Gastroesophageal sphincter (tissue), 3 donors: ENCODE data around the gene TMEFF2.

Experiments used
- CTCF ChIP-seq, 4 experiments: fragments of 200-600 bp in 2 of 4; fragments of 450-650 bp in 2 of 4; sonication (generic) in 1 of 4; IDR thresholded peaks; one replicate each; pipeline ENCODE4 v1.5.1; 2017 to 2019; ENCODE audit warnings: antibody characterized with exemption in 4 of 4, mild to moderate bottlenecking in 2 of 4, moderate library complexity in 2 of 4
- EP300 ChIP-seq: sonication (generic); formaldehyde crosslinking; IDR thresholded peaks from one replicate; pipeline ENCODE4 v1.6.1; 2017; ENCODE audit warnings: antibody characterized with exemption, mild to moderate bottlenecking
- POLR2A ChIP-seq, 2 donors: fragments of 450-650 bp; IDR thresholded peaks; one replicate each; pipeline ENCODE4 v1.6.1; 2017; ENCODE audit warnings: antibody characterized with exemption in 2 of 2, mild to moderate bottlenecking in 2 of 2, moderate library complexity in 1 of 2
- POLR2AphosphoS5 ChIP-seq: sonication (generic); formaldehyde crosslinking; IDR thresholded peaks from one replicate; pipeline ENCODE4 v1.6.1; 2017; ENCODE audit warnings: antibody characterized with exemption

GRCh38 chr2:191923652-191923997 is 271.1 kb downstream of the TMEFF2 start:
- TF ChIP-seq CTCF (IDR thresholded peaks at IDR 0.05): no peak
- TF ChIP-seq POLR2A (IDR thresholded peaks at IDR 0.05): no peak
- TF ChIP-seq POLR2AphosphoS5: no peak
- no peak for TF ChIP-seq EP300
